ENCODE measurements around the gene MAP4K1. TPM values are rescaled to one million over a fixed set of nuclear protein-coding genes. Genes with fewer than 3 reads are reported as not detected.

MAP4K1 gene
- total RNA-seq, 4 donors from 2014 or later, result 2.3 to 7.1 (median 5.1) TPM

DNA sequence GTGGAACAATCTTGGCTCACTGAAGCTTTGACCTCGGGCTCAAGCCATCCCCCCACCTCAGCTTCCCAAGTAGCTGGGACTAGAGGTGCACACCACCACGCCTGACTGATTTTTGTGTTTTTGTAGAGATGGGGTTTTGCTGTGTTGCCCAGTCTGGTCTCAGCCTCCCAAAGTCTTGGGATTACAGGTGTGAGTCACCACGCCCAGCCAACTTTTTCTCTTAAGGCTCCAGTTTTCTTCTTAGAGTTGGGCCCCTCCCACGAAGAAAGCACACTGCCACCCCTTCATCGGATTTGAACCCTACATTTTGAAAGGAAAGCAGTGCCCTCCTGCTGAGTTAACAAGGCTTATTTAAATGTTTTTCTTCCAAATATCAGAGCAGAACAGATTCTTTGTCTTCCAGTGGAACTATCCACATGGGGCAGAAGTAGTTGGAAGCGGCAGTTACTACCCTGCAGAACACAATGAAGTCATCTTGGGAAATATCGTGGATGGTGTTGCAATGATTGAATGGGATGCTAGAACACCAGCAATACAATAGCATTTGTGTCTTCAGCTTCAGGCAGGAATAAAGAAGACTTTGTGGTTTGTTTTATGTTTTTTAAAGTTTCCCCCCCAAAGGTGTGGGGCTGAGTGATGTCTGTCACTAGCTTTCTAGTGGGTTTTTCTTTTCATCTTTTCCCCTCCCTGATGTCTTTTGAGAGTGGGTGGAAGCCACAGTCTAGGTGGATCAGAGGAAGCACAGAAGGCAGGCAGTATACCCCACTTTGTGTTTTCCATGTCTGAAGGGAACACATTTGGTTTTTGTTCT, 38.6 kb upstream of the MAP4K1 start:
- no peak for TF ChIP-seq CTCF (IDR thresholded peaks at IDR 0.05; ENCODE audit: low read depth)

DNA sequence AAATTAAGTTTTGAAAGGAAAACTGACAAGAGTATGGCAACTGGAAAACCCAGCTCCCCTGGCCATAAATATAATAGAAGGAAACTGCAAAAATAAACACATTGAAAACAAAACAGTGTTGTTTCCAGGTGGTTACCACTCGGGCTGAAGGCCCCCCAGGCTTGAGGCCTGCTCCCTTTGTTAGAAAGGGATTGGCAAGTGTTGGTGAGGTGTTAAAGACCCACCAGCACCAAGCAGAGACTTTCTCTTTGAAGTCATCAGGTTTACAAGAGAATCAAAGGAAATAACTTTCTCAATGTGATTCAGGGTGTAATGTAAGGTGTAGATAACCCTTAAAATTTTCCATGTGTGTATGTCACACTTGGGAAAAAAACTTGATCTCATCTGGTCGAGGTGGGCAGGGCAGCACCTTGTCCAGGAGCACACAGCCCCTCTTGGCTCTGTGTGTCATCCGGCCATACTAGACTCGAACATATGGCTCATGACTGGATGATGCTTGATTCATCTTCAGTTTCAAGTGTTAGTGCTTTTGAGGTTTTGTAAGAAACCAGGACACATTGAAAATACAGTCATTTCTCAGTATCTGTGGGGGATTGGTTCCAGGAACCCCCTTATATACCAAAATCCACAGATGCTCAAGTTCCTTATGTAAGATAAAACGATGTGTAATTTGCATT, 37.5 kb upstream of the MAP4K1 start:
- TF ChIP-seq CTCF (IDR thresholded peaks at IDR 0.05; ENCODE audit: low read depth), result no peak

- TF ChIP-seq CTCF (IDR thresholded peaks at IDR 0.05; ENCODE audit: low read depth), result no peak
Observed at GRCh38 chr19:38654628-38655055, 36.9 kb upstream of the MAP4K1 start.

DNA sequence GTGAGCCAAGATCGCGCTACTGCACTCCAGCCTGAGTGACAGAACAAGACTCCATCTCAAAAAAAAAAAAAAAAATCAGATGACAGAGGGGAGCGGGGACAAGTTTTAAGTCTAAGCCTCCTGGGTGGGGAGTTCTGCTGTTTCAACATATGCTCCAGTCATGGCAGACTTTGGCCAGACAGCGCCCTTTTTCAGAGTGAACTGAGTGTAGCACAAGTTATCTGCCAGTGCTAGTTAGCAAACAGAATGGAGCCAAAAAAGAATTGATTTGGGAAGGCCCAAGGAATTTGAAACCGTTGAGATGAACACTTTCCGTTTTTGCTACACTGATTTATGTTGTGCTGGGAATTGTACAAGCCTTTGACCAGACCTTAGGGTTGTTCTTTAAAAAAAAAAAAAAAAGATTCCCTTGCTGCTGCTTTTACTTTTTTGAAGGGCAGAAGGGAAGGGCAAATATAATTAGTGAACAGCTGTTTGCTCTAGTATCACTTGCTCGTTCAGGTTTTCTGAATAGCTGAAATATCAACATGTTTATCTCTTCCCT, 35.3 kb upstream of the MAP4K1 start:
- TF ChIP-seq CTCF (IDR thresholded peaks at IDR 0.05; ENCODE audit: low read depth), result no peak

GRCh38 chr19:38650911-38651584, 33.3 kb upstream of the MAP4K1 start:
- TF ChIP-seq CTCF (IDR thresholded peaks at IDR 0.05; ENCODE audit: low read depth), result no peak

DNA sequence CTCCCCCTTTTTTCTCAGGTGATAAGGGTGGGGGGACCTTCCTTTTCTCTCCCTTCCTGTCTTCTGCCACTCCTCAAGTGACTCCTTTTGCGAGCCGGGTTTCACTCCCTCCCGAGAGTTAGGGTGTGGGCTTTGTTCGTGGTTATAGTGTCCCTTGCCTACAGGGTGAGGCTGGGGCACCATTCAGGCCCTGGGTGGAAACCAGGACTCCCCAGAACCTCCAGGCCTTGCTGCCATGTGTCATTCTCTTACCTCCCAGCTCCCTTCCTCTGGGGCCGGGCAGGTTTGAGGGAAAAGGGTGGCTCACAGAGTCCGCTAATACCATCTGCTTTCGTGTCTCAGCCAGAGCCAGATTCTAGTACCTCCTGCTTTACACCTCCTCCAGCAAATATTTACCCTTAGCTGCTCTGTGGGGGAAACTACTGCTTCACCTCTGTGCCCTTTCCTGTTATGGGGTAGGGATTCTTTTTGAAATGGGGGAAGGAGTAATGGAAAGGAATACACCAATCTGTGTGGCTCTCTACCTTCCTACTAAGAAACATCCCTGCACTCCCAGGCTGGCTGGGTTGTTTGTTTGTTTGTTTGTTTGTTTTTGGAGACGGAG, 32.5 kb upstream of the MAP4K1 start:
- TF ChIP-seq CTCF (IDR thresholded peaks at IDR 0.05; ENCODE audit: low read depth), result no peak

All from subcutaneous adipose tissue (tissue), 4 donors.